HepG2 (cell line): ENCODE data around the gene DPH6. TPM values are rescaled to one million over a fixed set of nuclear protein-coding genes. Genes with fewer than 3 reads are reported as not detected.

Source experiments
- ATAC-seq: fragments of 200-7000 bp; cut with Tn5 transposase; 3 replicates; pipeline ENCODE4 v1.9.1; 2020; ENCODE audit warnings: mild to moderate bottlenecking, moderate library complexity
- BruUV-seq: library from RNA; stranded (reverse); fragments of 400-500 nt; replicated peaks from 2 replicates; lab custom pipeline; 2021; lab: Mats Ljungman, UMichigan
- CTCF ChIA-PET: fragments of 300-600 bp; formaldehyde crosslinking; extraction: SDS; loops from one replicate; lab custom pipeline; 2021; ENCODE audit warnings: low total read pairs, inconsistent platforms, low intra/inter-chr PET ratio; lab: Yijun Ruan, JAX
- POLR2A ChIA-PET: fragments of 350-600 bp; sonication (Branson Sonifier 250); formaldehyde crosslinking; loops from one replicate; lab custom pipeline; 2020; ENCODE audit warnings: antibody characterized with exemption, inconsistent platforms; lab: Yijun Ruan, JAX
- DNase-seq: peaks from one replicate; pipeline ENCODE4 v3.0.0-alpha.2; 2015; ENCODE audit warnings: low spot score
- FAIRE-seq: peaks from 3 replicates; lab custom pipeline; 2011; peaks lifted over from hg19 to GRCh38; lab: Jason Lieb, UNC
- H2AFZ ChIP-seq: one replicate; pipeline ENCODE4 v1.6.1; 2011; ENCODE audit warnings: low read length, inconsistent platforms
- H3K27ac ChIP-seq: fragments of 300-600 bp; 3 replicates; pipeline ENCODE4 v1.8.0; 2011; ENCODE audit warnings: mixed run types, mild to moderate bottlenecking, mixed read lengths, low read length, inconsistent platforms; ENCODE audit not compliant: insufficient read depth; ENCODE audit errors: extremely low read length
- H3K27me3 ChIP-seq, 2 experiments: fragments of 200-600 bp in 1 of 2; 2 replicates in 1 of 2; 3 replicates in 1 of 2; pipeline versions ENCODE4 v1.6.0 to v1.8.0; 2011; ENCODE audit warnings: low read length in 2 of 2, mild to moderate bottlenecking in 2 of 2, moderate library complexity in 2 of 2, inconsistent platforms in 1 of 2; ENCODE audit not compliant: insufficient read depth in 2 of 2, control insufficient read depth in 1 of 2
- H3K36me3 ChIP-seq, 2 experiments: fragments of 200-600 bp in 1 of 2; replicated peaks in 1 of 2; 2 replicates in 1 of 2; 3 replicates in 1 of 2; pipeline versions ENCODE4 v1.5.1 to v1.8.0; 2011; ENCODE audit warnings: low read length in 2 of 2, inconsistent platforms in 1 of 2; ENCODE audit not compliant: insufficient read depth in 2 of 2, control insufficient read depth in 1 of 2
- H3K4me1 ChIP-seq: 2 replicates; pipeline ENCODE4 v1.5.1; 2012; ENCODE audit warnings: low read length, inconsistent platforms; ENCODE audit not compliant: insufficient read depth
- H3K4me2 ChIP-seq: 2 replicates; pipeline ENCODE4 v1.6.0; 2011; ENCODE audit warnings: low read depth, low read length, inconsistent platforms
- H3K4me3 ChIP-seq, 3 experiments: fragments of 200-600 bp in 1 of 3; sonication (generic), shearing (Covaris generic) in 1 of 3; replicated peaks in 1 of 3; 2 replicates each; pipeline ENCODE4 v1.5.1; 2011 to 2016; ENCODE audit warnings: low read length in 3 of 3, inconsistent platforms in 2 of 3, low read depth in 2 of 3, mild to moderate bottlenecking in 2 of 3, control low read depth in 1 of 3, mixed read lengths in 1 of 3; ENCODE audit not compliant: insufficient read depth in 1 of 3
- H3K79me2 ChIP-seq: one replicate; pipeline ENCODE4 v1.6.1; 2011; ENCODE audit warnings: low read length, inconsistent platforms; ENCODE audit not compliant: insufficient read depth
- H3K9ac ChIP-seq: 2 replicates; pipeline ENCODE4 v1.6.0; 2011; ENCODE audit warnings: mild to moderate bottlenecking, low read depth, low read length, inconsistent platforms; ENCODE audit not compliant: insufficient read depth
- H3K9me3 ChIP-seq: 2 replicates; pipeline ENCODE4 v1.5.1; 2012; ENCODE audit warnings: mild to moderate bottlenecking, low read length
- H4K20me1 ChIP-seq: 2 replicates; pipeline ENCODE4 v1.6.0; 2011; ENCODE audit warnings: inconsistent platforms, mild to moderate bottlenecking, low read length, moderate library complexity; ENCODE audit not compliant: insufficient read depth
- KAT2B ChIP-seq: fragments of 150-350 bp; IDR thresholded peaks from 2 replicates; pipeline ENCODE4 v1.6.1; 2014; ENCODE audit warnings: low read depth, low read length, borderline replicate concordance
- KLF12 ChIP-seq: sonication (generic); formaldehyde crosslinking; IDR thresholded peaks from 2 replicates; pipeline ENCODE4 v1.4.0; 2020; ENCODE audit warnings: missing genetic modification reagents, borderline replicate concordance
- in situ Hi-C: cut with HindIII; loops from 2 replicates; pipeline ENCODE4 v1.10.0; 2017; ENCODE audit warnings: low pct_unique_long_range_greater_than_20kb; ENCODE audit not compliant: extremely low pct_ligation_motif_present
- intact Hi-C: fragments of 100-400 bp; cut with micrococcal nuclease; formaldehyde crosslinking; loops from one replicate; pipeline ENCODE4 v1.10.0; 2022; ENCODE audit not compliant: unreplicated experiment
- polyA plus RNA-seq, 8 experiments: library from polyadenylated mRNA; depleted of rRNA in 3 of 8; stranded (reverse) in 7 of 8; unstranded in 1 of 8; fragments of >200 nt; fragmentation: Illumina TruSeq in 4 of 8; extraction: Trizol in 4 of 8; gene quantifications; 2 replicates each; pipeline versions ENCODE4 v1.2.1 to v1.2.3, GENCODE V29; 2011 to 2016; ENCODE audit warnings: low read depth in 4 of 8, missing spikeins in 1 of 8, mixed read lengths in 1 of 8; ENCODE audit not compliant: insufficient read depth in 1 of 8
- total RNA-seq, 5 experiments: library from RNA; depleted of rRNA; stranded (reverse); fragments of >200 nt; fragmentation: Illumina TruSeq; extraction: Trizol; gene quantifications; 2 replicates each; pipeline ENCODE4 v1.2.3, GENCODE V29; 2016; ENCODE audit warnings: low read depth in 1 of 5
- TF ChIP-seq, protein P1 (sequence below): sonication (generic); formaldehyde crosslinking; IDR thresholded peaks from 2 replicates; pipeline ENCODE4 v1.4.0; 2020; ENCODE audit warnings: missing genetic modification reagents

The DPH6 gene
- total and polyA plus RNA-seq, 2 of the 13 experiments (the other 11 are each of a cell fraction or from before 2014, with no cell fraction given): 10.2 to 25.8 TPM

DNA sequence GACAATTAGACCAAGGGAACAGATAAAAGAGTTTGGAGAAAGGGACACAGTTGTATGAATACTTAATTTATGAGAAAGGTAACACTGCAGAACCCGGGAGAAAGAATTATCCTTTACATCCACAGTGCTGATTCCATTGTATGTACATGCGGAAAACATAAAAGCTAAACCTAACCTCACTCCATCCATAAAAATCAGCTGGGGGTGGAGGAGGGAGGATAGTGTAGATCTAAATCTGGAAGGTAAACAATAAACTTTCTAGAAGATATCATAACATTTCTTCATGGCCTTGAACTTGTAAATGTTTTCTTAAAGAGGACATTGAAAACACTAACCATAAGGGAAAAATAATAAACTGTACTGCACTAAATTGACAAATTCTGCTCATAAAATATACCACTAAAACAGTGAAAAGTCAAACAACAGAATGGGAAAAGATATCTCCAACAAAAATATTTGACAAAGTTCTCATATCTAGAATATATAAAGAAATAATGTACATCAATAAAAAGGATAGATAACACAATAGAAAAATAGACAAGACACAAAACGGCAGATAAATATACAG lies 220.5 kb downstream of the DPH6 start (continued):
- no peak for TF ChIP-seq KAT2B

DNA sequence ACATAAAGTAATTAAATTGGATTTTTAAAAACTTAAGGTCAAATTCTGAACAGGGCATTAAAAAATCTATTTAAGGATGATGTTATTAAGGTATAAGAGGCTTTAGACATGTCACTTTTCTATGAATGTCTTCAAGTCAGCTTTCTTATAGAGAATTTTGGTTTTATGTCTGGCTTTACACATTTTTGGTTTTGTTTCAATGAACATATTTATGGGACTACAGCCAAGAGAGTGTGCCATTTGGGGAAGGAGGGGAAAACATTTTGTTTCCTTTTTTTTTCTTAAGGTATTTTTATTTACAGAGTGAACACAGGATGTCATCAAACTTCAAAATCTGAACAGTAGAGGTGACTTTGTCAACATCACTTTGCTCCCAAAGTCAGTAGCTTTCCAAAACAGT lies 222.8 kb downstream of the DPH6 start:
- Histone ChIP-seq H3K27ac (no peak overlapping the region), H3K36me3 (no peaks in the 10 kb centered on the region)
- TF ChIP-seq KLF12 (CRISPR knock-in tag): no peak
- TF ChIP-seq, protein P1, sequence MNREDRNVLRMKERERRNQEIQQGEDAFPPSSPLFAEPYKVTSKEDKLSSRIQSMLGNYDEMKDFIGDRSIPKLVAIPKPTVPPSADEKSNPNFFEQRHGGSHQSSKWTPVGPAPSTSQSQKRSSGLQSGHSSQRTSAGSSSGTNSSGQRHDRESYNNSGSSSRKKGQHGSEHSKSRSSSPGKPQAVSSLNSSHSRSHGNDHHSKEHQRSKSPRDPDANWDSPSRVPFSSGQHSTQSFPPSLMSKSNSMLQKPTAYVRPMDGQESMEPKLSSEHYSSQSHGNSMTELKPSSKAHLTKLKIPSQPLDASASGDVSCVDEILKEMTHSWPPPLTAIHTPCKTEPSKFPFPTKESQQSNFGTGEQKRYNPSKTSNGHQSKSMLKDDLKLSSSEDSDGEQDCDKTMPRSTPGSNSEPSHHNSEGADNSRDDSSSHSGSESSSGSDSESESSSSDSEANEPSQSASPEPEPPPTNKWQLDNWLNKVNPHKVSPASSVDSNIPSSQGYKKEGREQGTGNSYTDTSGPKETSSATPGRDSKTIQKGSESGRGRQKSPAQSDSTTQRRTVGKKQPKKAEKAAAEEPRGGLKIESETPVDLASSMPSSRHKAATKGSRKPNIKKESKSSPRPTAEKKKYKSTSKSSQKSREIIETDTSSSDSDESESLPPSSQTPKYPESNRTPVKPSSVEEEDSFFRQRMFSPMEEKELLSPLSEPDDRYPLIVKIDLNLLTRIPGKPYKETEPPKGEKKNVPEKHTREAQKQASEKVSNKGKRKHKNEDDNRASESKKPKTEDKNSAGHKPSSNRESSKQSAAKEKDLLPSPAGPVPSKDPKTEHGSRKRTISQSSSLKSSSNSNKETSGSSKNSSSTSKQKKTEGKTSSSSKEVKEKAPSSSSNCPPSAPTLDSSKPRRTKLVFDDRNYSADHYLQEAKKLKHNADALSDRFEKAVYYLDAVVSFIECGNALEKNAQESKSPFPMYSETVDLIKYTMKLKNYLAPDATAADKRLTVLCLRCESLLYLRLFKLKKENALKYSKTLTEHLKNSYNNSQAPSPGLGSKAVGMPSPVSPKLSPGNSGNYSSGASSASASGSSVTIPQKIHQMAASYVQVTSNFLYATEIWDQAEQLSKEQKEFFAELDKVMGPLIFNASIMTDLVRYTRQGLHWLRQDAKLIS (CRISPR knock-in tag): no peak
- TF ChIP-seq, all 625 proteins: peak for 0
- no TSS peak for BruUV-seq
- in situ Hi-C loops (no loop called here), intact Hi-C loops (no loop called here)
- Histone ChIP-seq H4K20me1 (no peaks in the 10 kb centered on the region), H3K4me2 (no peak overlapping the region), H3K4me3 (no peak overlapping the region), H3K79me2 (no peaks in the 10 kb centered on the region), H3K27me3 (no peaks in the 10 kb centered on the region; a peak in 1 of 5 replicates), H2AFZ (no peak overlapping the region), H3K4me1 (no peaks in the 10 kb centered on the region), H3K9me3 (no peaks in the 10 kb centered on the region), H3K9ac (no peak overlapping the region)
- FAIRE-seq: no peak
- ChIA-PET POLR2A (no interaction called here), CTCF (no interaction called here)
- ATAC-seq: no peak
- no peak for DNase-seq
